ENCODE data around the gene CAPN8. TPM values are rescaled to one million over a fixed set of nuclear protein-coding genes. Genes with fewer than 3 reads are reported as not detected.

Gene CAPN8
- total RNA-seq, 6 experiments from 2014 or later = 0.35 to 1.1 TPM; not detected in 4

DNA sequence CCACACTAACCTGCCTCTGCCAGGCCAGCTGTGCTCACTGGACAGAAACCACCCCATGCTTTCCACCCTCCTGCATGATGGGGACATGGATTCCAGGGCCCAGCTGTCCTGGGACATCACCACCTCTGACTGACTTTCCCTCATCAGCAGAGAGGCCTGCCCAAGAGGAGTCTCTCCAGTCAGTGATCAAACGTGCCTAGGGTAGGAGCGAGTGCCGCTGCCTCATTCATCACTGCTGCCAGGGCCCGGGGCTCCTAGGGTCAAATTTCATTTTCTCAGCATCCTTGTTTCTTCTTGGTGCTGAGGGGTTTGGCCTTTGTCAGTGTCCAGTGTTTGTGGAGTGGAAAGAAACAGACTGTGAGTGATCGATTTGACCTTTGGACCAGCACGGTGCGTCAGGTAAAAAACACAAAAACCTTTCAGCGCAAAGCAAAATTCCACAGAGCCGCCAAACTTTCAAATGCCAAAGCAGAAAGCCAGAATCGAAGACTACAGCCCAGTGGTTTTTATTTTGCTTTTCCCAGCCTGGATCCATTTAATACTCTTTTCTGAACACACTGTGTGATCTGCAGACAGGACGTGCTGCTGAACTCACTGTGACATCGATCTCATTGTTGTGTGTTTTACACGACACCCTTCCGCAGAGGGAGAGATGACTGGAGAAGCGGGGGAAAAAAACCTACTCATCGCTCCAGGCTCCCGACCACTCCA, 43.2 kb downstream of the CAPN8 start:
- DNase-seq (peak; percentile 35 to 83 (median 66)), ATAC-seq (peak; percentile 66 to 85 (median 76))
- peak overlapping the region; percentile 85 to 96 (median 89) for H3K27ac ChIP-seq
- TF ChIP-seq, protein P1, sequence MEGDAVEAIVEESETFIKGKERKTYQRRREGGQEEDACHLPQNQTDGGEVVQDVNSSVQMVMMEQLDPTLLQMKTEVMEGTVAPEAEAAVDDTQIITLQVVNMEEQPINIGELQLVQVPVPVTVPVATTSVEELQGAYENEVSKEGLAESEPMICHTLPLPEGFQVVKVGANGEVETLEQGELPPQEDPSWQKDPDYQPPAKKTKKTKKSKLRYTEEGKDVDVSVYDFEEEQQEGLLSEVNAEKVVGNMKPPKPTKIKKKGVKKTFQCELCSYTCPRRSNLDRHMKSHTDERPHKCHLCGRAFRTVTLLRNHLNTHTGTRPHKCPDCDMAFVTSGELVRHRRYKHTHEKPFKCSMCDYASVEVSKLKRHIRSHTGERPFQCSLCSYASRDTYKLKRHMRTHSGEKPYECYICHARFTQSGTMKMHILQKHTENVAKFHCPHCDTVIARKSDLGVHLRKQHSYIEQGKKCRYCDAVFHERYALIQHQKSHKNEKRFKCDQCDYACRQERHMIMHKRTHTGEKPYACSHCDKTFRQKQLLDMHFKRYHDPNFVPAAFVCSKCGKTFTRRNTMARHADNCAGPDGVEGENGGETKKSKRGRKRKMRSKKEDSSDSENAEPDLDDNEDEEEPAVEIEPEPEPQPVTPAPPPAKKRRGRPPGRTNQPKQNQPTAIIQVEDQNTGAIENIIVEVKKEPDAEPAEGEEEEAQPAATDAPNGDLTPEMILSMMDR (IDR thresholded peaks at IDR 0.05) = no peak
- TF ChIP-seq POLR2A (IDR thresholded peaks at IDR 0.05) = peak; percentile 51
- peaks cover 0 to 29% (median 15%) of the 10 kb centered on the region in 4 donors for H3K4me1 ChIP-seq
- H3K9me3 ChIP-seq = no peaks in the 10 kb centered on the region
- WGBS (ENCODE audit: insufficient coverage, low coverage, low lambda C conversion rate, missing lambda C conversion rate) = 26% methylated on average over 14 of the region's 17 CpGs
- H3K27me3 ChIP-seq = no peaks in the 10 kb centered on the region
- H3K4me3 ChIP-seq = peak overlapping the region in 2 of 3 donors; percentile 23 to 28
- no peaks in the 10 kb centered on the region for H3K36me3 ChIP-seq
- intact Hi-C loops (cut with DNase I) = no loop called here

- DNase-seq (peak; percentile 76 to 87 (median 87)), ATAC-seq (peak; percentile 79 to 88 (median 82))
- TF ChIP-seq POLR2A (IDR thresholded peaks at IDR 0.05) = peak; percentile 9
- TF ChIP-seq, protein P1 (IDR thresholded peaks at IDR 0.05) = no peak
- Histone ChIP-seq H3K4me3 (no peak overlapping the region), H3K36me3 (no peaks in the 10 kb centered on the region), H3K27ac (peak overlapping the region; percentile 85 to 96 (median 89)), H3K4me1 (peaks cover 0 to 29% (median 15%) of the 10 kb centered on the region in 4 donors), H3K27me3 (no peaks in the 10 kb centered on the region), H3K9me3 (no peaks in the 10 kb centered on the region)
- intact Hi-C loops (cut with DNase I) = no loop called here
- WGBS (ENCODE audit: insufficient coverage, low coverage, low lambda C conversion rate, missing lambda C conversion rate) = 25% methylated on average over 9 of the region's 10 CpGs
These were observed 44.2 kb downstream of the CAPN8 start for GRCh38 chr1:223621312-223621734.

DNA sequence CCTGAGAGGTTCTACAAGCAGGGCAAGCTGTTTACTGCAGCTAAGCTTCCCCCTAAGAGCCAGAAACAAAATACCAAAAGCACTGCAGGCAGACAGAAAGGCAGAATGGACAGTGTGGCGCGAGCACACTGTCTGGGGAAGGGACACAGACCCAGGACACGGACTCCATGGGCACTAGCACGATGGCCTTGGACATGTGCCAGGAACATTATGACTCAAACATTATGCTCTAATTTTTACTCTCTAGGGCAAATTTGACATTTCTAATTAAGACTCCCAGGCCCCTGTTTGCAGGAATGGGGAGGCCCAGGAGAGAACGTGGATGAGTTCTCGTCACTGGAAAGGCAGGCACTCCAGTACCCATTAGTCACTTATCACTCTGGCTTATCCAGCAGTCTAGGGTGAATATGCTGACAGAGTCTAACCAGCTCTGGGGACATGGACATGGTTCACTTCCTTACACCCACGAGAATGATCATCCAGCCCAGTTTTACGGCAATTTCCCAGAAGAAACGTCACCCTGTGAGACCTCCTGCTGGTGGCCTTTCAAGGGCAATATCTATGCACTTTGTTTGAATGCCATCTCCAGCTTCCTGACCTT, 45.1 kb downstream of the CAPN8 start:
- Histone ChIP-seq H3K27ac (peak overlapping the region; percentile 85 to 96 (median 89)), H3K4me1 (peaks cover 0 to 29% (median 15%) of the 10 kb centered on the region in 4 donors), H3K9me3 (no peaks in the 10 kb centered on the region), H3K4me3 (no peak overlapping the region), H3K36me3 (no peaks in the 10 kb centered on the region), H3K27me3 (no peaks in the 10 kb centered on the region)
- intact Hi-C loops (cut with DNase I) = no loop called here
- peak in 3 of 4 donors; percentile 15 to 59 (median 16) for ATAC-seq
- no peak for DNase-seq
- TF ChIP-seq POLR2A (IDR thresholded peaks at IDR 0.05) = no peak
- TF ChIP-seq, protein P1 (IDR thresholded peaks at IDR 0.05) = no peak
- WGBS (ENCODE audit: insufficient coverage, low coverage, low lambda C conversion rate, missing lambda C conversion rate) = 44% methylated on average over 8 of the region's 9 CpGs

GRCh38 chr1:223618680-223619079, 46.8 kb downstream of the CAPN8 start:
- H3K27me3 ChIP-seq = no peaks in the 10 kb centered on the region
- peaks cover 0 to 29% (median 15%) of the 10 kb centered on the region in 4 donors for H3K4me1 ChIP-seq
- intact Hi-C loops (cut with DNase I) = no loop called here
- 76% methylated on average over 5 of the region's 5 CpGs for WGBS (ENCODE audit: insufficient coverage, low coverage, low lambda C conversion rate, missing lambda C conversion rate)
- no peaks in the 10 kb centered on the region for H3K9me3 ChIP-seq
- no peak overlapping the region for H3K4me3 ChIP-seq
- H3K36me3 ChIP-seq = no peaks in the 10 kb centered on the region
- no peak overlapping the region for H3K27ac ChIP-seq
- no peak for DNase-seq
- no peak for TF ChIP-seq POLR2A (IDR thresholded peaks at IDR 0.05)
- TF ChIP-seq, protein P1 (IDR thresholded peaks at IDR 0.05) = no peak
- ATAC-seq = no peak

Measured in right lobe of liver (tissue), 6 donors.